NCI-H226 (cell line): Measurements from ENCODE around the gene UTF1.
"Not testable (repeated sequence)": the region's sequence is repeated elsewhere in the genome, so short reads cannot be mapped to it uniquely, and the experiment has no call there.

Source experiments
- DNase-seq: peaks from one replicate; pipeline ENCODE4 v3.0.0-alpha.2; 2015

Gene UTF1

DNA sequence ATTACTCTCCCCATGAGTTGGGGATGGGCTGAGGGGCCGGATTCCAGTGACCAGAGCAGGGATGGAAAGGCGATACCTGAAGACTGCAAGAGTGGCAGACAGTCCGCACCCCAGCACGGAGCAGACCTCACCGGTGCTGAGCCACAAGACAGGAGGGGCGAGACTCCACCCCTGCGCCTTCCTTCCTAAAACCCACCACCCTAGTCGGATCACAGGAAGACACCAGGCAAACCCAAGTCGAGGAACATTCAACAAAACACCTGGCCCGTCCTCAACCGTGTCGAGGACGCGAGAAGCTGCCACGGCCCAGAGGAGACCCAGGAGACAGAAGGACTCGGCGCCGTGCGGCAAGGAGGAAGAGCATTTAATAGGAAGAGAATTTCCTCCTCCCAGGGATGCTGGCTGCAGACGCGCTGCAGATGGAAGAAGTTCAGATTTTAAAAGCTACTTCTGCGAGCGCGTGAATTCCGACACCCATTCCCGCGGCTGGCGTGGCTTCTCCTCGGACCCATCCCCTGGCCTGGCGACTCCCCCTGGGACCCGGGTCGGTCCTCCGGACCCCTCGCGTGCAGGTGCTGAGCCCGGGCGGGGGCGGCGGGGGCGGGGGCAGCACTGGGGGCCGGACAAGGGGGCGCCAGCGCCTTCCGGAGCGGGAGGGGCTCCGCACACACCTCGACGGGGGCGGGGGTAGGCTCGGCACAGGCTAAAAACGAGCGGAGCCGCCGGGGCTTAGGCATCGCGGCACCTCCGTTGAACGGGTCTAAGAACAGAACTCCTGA is 563 bp upstream of the UTF1 start:
- no peak for DNase-seq

GRCh38 chr10:133230387-133231195 is 574 bp downstream of the UTF1 start:
- DNase-seq, result no peak

- DNase-seq, result no peak
Measured at GRCh38 chr10:133231244-133231945, 1.4 kb downstream of the UTF1 start.

DNA sequence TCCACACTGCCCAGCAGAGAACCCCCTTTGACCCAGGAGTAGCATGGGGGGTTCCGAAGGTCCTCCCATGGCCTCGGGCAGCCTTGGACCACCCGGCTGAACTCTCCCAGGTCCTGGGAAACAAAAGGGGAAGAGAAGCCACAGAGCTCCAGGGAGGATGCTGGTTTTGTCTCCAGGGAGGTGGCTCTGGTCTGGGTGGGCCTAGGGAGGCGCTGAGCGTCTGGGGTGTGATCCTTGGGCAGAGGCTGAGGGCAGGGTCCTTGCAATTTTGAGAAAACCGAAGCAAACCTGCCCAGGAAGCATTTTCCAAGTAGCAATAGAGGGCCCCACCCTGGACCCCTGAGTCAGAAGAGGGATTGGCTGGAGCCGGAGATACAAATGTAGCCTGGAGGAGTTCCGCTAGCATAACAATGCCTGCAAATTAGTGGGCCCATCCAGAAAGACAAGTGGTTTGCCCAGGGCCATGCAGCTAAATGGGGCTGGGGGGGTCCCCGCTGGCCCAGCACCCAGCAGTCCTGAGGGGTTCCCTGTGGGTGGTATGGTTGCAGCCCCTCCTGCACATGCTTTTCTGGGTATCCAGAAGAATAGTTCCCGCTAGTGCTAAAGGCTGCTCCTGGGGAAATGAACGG is 2.0 kb downstream of the UTF1 start:
- no peak for DNase-seq

DNA sequence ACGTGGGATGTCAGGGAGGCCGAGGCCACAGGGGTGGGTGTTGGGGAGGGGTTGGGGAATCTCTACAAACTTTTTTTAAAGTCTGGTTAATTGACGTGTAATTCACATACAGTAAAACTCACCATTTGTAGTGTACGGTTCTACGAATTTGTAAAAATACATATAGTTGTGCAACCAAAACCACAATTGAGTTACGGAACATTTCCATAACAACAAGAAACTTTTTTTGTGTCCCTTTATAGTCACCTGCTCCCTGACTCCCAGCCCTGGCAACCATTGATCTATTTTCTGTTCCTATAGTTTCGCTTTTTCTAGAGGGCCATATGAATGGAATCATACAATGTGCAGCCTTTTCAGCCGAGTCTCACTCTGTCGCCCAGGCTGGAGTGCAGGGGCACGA is 4.8 kb downstream of the UTF1 start:
- not testable (repeated sequence) for DNase-seq

DNA sequence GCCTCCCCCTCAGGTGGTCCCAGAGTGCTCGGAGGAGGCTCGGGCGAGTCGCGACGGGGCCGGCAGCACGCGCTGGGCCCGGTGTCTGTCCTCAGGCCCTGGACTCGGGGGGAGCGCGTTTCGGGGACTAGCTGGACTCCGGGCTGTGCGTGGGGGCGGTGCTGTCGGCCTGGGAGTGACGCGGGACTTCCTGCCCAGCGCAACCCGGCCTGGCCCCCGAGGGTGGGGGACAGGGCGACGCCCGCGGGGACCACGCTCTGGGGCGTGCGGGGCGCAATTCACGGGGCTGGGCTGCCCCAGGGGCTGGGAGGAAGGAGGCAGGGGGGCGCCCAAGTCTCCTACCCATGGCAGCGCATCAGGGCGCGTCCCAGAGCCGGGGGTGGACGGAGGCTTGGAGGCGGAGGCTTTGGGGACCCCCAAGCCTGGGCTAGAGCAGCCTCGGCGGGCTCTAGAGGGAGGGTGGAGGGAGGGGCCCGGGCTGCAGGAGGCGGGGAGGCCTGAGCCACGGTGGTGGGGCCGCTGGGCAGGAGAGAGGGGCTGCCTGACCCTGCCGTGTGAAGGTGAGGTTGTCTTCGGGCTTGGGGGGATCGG is 5.3 kb downstream of the UTF1 start:
- DNase-seq, result no peak

DNA sequence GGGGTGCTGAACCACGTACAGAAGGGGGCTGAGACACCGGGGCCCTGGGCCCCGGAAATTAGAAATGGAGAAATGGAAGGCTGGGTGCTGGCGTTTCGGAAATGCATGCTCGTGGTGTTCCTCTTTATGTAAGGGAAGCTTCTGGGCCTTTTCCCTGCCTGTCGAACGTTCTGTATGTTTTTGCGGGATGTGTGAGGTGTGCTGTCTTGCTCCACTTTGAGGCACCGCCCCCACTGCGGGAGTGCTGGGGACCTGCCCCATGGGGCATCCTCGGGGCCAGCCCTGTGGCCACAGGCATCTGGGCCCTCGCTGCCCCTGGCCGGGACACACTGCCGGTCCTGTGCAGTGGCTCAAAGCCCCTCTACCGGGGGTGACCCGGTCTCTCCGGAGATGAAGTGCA is 5.9 kb downstream of the UTF1 start:
- no peak for DNase-seq

DNA sequence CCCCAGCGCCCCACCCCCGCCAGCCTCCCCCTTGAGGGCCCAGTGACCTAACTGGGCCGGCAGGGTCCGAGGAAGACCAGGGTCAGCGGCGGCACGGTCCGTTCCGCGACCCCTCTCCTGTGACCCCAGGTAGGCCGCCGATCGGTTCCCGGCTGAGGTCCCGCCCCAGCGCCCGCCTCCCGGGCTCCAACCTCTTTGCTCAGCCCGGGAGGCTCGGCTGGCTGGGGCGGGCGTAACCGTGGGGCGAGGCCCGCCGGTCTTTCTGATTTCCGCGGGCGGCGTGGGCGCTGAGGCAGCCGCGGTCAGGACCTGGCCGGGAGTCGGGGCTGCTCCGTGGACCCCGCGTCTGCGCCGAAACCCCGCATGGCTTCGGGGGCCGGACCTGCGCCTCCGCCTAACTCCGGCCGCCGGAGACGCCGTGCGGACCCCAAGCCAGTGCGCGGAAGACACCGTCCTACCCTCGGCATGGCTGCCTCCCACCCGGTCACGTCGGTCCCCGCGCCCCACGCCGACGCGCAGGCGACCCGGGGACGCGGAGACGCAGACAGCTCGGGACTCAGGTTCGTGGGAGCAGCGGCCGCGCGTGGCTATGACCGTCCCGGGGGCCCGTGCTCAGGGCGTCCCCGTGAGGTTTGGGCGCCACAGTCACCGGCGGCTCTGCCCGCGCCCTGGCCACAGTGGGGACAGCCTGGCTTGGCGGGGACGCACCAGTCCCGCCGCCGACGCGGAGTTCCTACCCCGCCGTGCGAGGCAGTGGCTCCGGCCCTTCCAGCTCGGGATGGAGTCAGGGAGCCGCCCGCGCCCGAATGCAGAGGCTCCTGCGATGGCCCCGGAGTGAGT is 6.6 kb downstream of the UTF1 start:
- DNase-seq, result no peak

- DNase-seq, result no peak
Measured at GRCh38 chr10:133237241-133237587, 7.2 kb downstream of the UTF1 start.

- DNase-seq, result no peak
Measured at GRCh38 chr10:133237588-133238465, 7.8 kb downstream of the UTF1 start, which contains the start of gene VENTX. Gene VENTX (plus strand): TSS chr10:133237855. CDS start chr10:133237915, 60 bp downstream.

- DNase-seq, result no peak
Measured at GRCh38 chr10:133238466-133238804, 8.4 kb downstream of the UTF1 start.

GRCh38 chr10:133239990-133240389 is 10.0 kb downstream of the UTF1 start:
- DNase-seq, result no peak

DNA sequence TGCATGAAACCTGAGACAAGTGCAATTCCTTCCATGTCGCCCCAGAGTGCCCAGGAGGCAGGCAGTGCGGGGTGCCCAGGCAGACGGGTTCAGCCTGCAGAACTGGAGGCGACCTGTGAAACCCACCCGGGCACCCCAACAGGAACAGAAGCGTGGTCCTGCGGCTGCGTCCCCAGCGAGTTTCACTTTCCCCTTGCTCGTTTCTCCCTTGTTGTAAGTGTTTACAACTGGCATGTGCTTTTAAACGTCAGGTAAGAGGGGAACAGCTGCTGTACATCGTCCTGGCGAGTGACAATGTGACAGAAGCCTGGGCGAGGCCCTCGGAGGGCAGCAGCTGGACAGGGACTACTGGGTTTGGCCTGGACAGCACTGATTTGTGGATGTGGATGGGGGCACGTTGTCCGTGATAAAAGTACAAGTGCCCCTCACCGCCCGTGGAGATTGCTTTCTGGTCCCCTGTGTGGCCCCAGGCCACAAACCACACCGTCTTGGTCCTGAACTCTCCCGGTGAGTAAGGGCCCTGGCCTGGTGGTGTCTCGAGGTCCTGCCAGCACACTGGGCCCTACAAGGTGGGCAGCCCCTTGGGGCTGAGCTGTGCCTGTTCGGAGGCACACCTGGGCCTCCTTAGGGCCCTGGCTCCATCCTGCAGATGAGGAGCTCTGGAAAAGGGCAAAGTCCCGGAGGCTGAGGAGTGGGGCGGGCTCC is 11.6 kb downstream of the UTF1 start:
- DNase-seq, result no peak

DNA sequence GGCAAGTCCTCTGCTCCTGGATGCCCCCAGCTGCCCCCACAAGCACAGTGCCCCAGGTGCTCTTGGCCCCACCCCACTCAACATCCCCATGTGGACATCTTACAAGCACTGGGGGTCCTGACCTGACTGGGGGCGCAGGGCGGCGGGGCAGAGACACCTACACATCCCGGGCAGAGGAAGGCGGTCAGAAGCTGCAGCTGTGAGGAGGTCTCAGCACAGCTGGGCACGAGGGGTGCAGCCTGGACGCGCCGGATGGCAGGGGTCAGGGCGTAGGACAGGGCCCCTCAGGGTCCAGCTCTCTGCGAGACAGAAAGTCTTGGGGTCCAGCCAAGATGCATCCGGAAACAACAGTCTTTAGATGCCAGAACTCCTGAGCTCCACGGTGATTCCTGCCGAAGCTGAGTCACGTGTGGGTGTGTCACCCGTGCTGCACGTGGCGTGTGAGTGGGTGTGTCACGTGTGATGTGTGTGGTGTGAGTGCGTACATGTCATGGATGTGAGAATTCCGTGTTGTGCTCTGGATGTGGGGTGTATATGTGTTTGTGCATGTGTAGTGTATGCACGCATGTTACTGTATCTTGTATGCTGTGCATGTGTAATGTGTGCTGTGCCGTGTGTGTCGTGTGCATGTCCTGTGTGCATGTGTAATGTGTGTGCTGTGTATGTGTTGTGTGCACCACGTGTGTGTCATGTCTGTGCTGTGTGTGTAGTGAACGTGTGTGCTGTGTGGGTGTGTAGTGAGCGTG is 12.8 kb downstream of the UTF1 start:
- peak; percentile 5 for DNase-seq

- no peak for DNase-seq
Measured at GRCh38 chr10:133243593-133243992, 13.6 kb downstream of the UTF1 start.

- DNase-seq, result peak; percentile 24
Measured at GRCh38 chr10:133245439-133246235, 15.6 kb downstream of the UTF1 start.

DNA sequence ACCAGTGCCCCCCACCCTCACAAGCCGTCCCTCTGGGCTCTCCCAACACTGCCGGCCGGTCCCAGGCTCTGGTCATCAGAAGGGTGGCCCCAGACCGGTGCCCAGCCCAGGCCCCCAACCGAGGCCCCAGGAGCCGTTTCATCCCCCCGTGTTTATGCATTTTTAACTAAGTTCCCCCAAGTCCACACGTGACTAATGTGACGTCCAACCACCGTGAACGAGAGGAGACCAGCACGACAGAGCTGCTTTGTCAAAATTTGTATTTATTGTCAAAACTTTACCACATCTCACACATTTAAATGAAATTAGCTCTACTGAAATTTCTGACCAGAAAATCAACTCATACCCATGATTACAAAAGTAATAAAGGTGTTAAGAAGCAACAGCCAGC is 16.2 kb downstream of the UTF1 start:
- no peak for DNase-seq

DNA sequence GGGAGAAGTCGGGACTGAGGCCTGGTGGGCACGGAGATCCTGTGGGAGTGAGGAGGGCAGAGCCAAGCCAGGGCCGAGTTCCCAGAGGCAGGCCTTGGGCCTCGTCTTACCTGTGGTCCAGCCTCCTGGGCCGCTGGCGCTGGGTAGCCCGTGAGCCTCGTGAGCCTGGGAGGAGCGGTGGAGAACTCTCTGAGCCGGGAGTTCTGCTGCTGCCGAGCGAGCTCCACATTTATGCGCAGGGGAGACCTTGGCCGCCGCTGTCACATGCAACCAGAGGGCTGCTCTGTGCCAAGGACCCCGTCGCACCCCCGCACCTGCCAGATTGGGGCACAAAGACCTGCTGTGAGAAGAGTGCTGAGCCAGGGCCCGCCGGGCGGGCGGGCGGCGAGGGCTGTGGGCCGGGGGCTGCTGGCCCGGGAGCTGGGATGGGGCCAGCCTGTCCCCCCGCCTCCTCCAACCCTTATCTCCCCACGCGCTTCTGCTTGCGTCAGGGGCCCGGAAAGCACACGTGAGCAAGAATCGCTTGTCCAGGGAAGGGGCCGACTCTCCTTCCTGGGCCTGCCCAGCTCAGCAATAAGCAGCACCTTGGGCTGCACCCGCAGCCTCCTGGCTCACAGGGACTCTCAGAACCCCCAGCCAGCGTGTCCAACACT is 17.8 kb downstream of the UTF1 start:
- DNase-seq, result no peak
